Adrenal gland (tissue), 12 donors: Measurements from ENCODE around the gene PDE6B. TPM values are rescaled to one million over a fixed set of nuclear protein-coding genes. Genes with fewer than 3 reads are reported as not detected.

ENCODE experiments used
- DNase-seq, 7 donors: peaks; one replicate each; pipeline ENCODE4 v3.0.0-alpha.2; 2019 to 2020
- H3K27ac ChIP-seq, 5 donors: fragments of 200-600 bp; sonication (generic) in 4 of 5; 1 replicate in 3 of 5; 2 replicates in 2 of 5; pipeline versions ENCODE4 v1.5.1 to v1.8.0; 2016 to 2020; ENCODE audit warnings: mild to moderate bottlenecking in 1 of 5
- H3K27me3 ChIP-seq: fragments of 200-600 bp; 2 replicates; pipeline ENCODE4 v1.8.0; 2021
- H3K36me3 ChIP-seq, 2 donors: fragments of 200-600 bp; replicated peaks in 1 of 2; 1 replicate in 1 of 2; 2 replicates in 1 of 2; pipeline versions ENCODE4 v1.5.1 to v1.8.0; 2018 to 2022
- H3K4me1 ChIP-seq, 2 donors: fragments of 200-600 bp; replicated peaks in 1 of 2; 1 replicate in 1 of 2; 2 replicates in 1 of 2; pipeline versions ENCODE4 v1.5.1 to v1.8.0; 2018 to 2021
- H3K4me3 ChIP-seq, 4 donors: fragments of 200-600 bp; sonication (generic) in 3 of 4; one replicate each; pipeline ENCODE4 v1.5.1; 2016 to 2018
- H3K9me3 ChIP-seq, 3 donors: fragments of 200-600 bp; sonication (generic) in 1 of 3; replicated peaks in 1 of 3; 1 replicate in 2 of 3; 2 replicates in 1 of 3; pipeline versions ENCODE4 v1.5.1 to v1.8.0; 2016 to 2021
- CTCF ChIP-seq, 6 experiments: fragments of 450-650 bp in 4 of 6; fragments of 200-600 bp in 2 of 6; sonication (generic) in 1 of 6; IDR thresholded peaks; 1 replicate in 5 of 6; 2 replicates in 1 of 6; pipeline versions ENCODE4 v1.5.1 to v1.8.0; 2016 to 2021; ENCODE audit warnings: antibody characterized with exemption in 6 of 6, mild to moderate bottlenecking in 2 of 6, moderate library complexity in 1 of 6
- POLR2A ChIP-seq, 2 donors: fragments of 450-650 bp; IDR thresholded peaks; one replicate each; pipeline ENCODE4 v1.6.1; 2017; ENCODE audit warnings: antibody characterized with exemption in 2 of 2, mild to moderate bottlenecking in 2 of 2, moderate library complexity in 1 of 2
- WGBS, 4 donors: extraction: QIAGEN DNeasy Blood & Tissue Kit in 2 of 4; methylation state at CpG; one replicate each; pipeline versions ENCODE4 v1.1.5 to v1.1.7; 2013 to 2017; 5-methylcytosine and 5-hydroxymethylcytosine counted together
- intact Hi-C, 2 donors: fragments of 100-400 bp; cut with DNase I; formaldehyde crosslinking; loops; one replicate each; pipeline versions ENCODE4 v1.14.1 to v1.15.0; 2022 to 2023
- polyA plus RNA-seq, 3 donors: library from polyadenylated mRNA; stranded (reverse); fragments of 200-250 nt in 2 of 3; fragments of 350-450 nt in 1 of 3; fragmentation: Illumina TruSeq in 1 of 3; extraction: RNeasy Lipid Tissue Mini Kit (QIAGEN cat#74804) in 1 of 3; gene quantifications; one replicate each; pipeline ENCODE4 v1.2.3, GENCODE V29; 2013 to 2014
- total RNA-seq, 9 donors: library from RNA; depleted of rRNA in 4 of 9; stranded (reverse); fragments of >200 nt in 4 of 9; fragments of 120-200 nt in 1 of 9; fragmentation: NEBNext Ultra II Directional in 1 of 9; extraction: Animal tissue kit (Norgen Biotek cat#: 25700) in 1 of 9; gene quantifications; one replicate each; pipeline versions ENCODE4 v1.1.0 to v1.2.4, GENCODE V29; 2013 to 2023
- donor health status: healthy with polysubstance abuse.
- donor health status: Bipolar disorder and iron deficiency.
- donor health status: DM: yes; HTN: yes; CAD: no.
- donor health status: DM: no; HTN: no; CAD: no.
- donor health status: DM: no; HTN: no; CAD: no.
- donor health status: DM: yes; HTN: yes; CAD: no.

The PDE6B gene
- total and polyA plus RNA-seq, 12 donors, result 0.68 to 26.6 (median 1.9) TPM; not detected in 2

GRCh38 chr4:620201-620600 lies 5.2 kb upstream of the PDE6B start:
- intact Hi-C loops, result no loop called here
- 66 to 74% (median 69%) methylated on average over 11 of the region's 11 CpGs for WGBS, 4 donors
- TF ChIP-seq CTCF (IDR thresholded peaks at IDR 0.05), result no peak
- TF ChIP-seq POLR2A (IDR thresholded peaks at IDR 0.05), result no peak

DNA sequence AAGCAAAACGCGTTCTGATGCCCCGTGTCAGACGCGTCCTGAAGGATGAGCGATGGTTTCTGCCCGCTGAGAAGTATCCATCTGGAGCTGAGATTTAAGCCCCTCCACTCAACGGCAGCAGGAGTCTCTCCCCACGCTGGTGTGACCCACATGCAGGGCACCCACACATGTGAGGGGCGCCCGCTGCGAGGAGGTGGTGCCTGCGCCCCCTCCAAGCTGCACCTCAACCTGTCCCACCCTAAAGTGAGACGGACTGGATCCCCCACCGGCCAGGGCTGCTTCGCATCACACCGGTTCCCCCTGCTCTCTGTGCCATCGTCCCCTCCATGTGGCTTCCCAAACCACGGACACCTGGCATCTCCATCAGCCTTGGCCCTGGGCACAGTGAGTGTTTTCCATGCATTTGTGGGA lies 4.5 kb upstream of the PDE6B start:
- Histone ChIP-seq H3K4me1 (no peaks in the 10 kb centered on the region), H3K36me3 (no peaks in the 10 kb centered on the region), H3K27ac (no peak overlapping the region), H3K9me3 (no peaks in the 10 kb centered on the region), H3K27me3 (peaks cover 6% of the 10 kb centered on the region), H3K4me3 (no peak overlapping the region)
- no peak for DNase-seq
- intact Hi-C loops, result no loop called here
- 83 to 91% (median 88%) methylated on average over 19 of the region's 19 CpGs for WGBS, 4 donors
- no peak for TF ChIP-seq CTCF (IDR thresholded peaks at IDR 0.05)

More at GRCh38 chr4:620201-620600, 5.2 kb upstream of the PDE6B start:
- Histone ChIP-seq H3K27me3 (peaks cover 6% of the 10 kb centered on the region), H3K4me3 (no peak overlapping the region), H3K36me3 (no peaks in the 10 kb centered on the region), H3K27ac (no peak overlapping the region), H3K9me3 (no peaks in the 10 kb centered on the region), H3K4me1 (no peaks in the 10 kb centered on the region)
- DNase-seq, result no peak

- H3K9me3 ChIP-seq, result no peaks in the 10 kb centered on the region
- intact Hi-C loops, result no loop called here
- no peaks in the 10 kb centered on the region for H3K36me3 ChIP-seq
- H3K4me1 ChIP-seq, result no peaks in the 10 kb centered on the region
- DNase-seq, result peak in 1 of 7 donors; percentile 5
- H3K27ac ChIP-seq, result no peak overlapping the region
- H3K27me3 ChIP-seq, result peaks cover 6% of the 10 kb centered on the region
- 74 to 80% (median 76%) methylated on average over 15 to 22 of the region's 22 CpGs for WGBS, 4 donors
- TF ChIP-seq CTCF (IDR thresholded peaks at IDR 0.05), result no peak
- TF ChIP-seq POLR2A (IDR thresholded peaks at IDR 0.05), result no peak
- no peak overlapping the region for H3K4me3 ChIP-seq
Observed at GRCh38 chr4:621296-622070, 3.9 kb upstream of the PDE6B start.

GRCh38 chr4:622071-622995 lies 3.0 kb upstream of the PDE6B start:
- Histone ChIP-seq H3K36me3 (no peaks in the 10 kb centered on the region), H3K27ac (no peak overlapping the region), H3K27me3 (peaks cover 3% of the 10 kb centered on the region), H3K4me3 (no peak overlapping the region), H3K9me3 (no peaks in the 10 kb centered on the region), H3K4me1 (no peaks in the 10 kb centered on the region)
- 74 to 90% (median 82%) methylated on average over 14 to 22 of the region's 22 CpGs for WGBS, 4 donors
- intact Hi-C loops, result no loop called here
- TF ChIP-seq POLR2A (IDR thresholded peaks at IDR 0.05), result no peak
- no peak for TF ChIP-seq CTCF (IDR thresholded peaks at IDR 0.05)
- no peak for DNase-seq
